GM12874 (cell line): ENCODE results near the gene PGRMC2.

ENCODE experiments used
- TF ChIP-seq, protein P1 (sequence below): IDR thresholded peaks from 2 replicates; pipeline ENCODE4 v1.5.1; 2011; ENCODE audit warnings: low read depth, mild to moderate bottlenecking, control low read depth, low read length, moderate library complexity; ENCODE audit not compliant: insufficient read depth

PGRMC2 gene

DNA sequence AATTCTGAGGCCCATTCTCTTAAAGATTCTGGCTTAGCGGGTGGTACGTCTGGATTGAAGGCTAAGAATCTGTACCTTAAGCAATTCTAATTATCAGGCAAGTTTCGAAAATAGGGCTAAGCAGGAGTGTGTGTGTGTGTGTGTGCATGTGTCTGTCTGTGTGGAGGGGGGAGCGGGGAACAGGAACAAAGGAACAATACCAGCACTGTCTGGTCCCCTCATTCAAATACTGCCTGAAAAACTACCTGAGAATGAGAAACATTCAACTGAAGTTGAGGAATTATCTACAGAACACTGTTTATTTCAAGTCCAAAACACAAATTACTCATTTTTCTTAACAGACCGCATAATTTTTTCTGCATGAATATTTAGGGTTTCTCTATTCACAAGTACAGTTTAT is 18.6 kb downstream of the PGRMC2 start:
- TF ChIP-seq, protein P1, sequence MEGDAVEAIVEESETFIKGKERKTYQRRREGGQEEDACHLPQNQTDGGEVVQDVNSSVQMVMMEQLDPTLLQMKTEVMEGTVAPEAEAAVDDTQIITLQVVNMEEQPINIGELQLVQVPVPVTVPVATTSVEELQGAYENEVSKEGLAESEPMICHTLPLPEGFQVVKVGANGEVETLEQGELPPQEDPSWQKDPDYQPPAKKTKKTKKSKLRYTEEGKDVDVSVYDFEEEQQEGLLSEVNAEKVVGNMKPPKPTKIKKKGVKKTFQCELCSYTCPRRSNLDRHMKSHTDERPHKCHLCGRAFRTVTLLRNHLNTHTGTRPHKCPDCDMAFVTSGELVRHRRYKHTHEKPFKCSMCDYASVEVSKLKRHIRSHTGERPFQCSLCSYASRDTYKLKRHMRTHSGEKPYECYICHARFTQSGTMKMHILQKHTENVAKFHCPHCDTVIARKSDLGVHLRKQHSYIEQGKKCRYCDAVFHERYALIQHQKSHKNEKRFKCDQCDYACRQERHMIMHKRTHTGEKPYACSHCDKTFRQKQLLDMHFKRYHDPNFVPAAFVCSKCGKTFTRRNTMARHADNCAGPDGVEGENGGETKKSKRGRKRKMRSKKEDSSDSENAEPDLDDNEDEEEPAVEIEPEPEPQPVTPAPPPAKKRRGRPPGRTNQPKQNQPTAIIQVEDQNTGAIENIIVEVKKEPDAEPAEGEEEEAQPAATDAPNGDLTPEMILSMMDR = no peak

DNA sequence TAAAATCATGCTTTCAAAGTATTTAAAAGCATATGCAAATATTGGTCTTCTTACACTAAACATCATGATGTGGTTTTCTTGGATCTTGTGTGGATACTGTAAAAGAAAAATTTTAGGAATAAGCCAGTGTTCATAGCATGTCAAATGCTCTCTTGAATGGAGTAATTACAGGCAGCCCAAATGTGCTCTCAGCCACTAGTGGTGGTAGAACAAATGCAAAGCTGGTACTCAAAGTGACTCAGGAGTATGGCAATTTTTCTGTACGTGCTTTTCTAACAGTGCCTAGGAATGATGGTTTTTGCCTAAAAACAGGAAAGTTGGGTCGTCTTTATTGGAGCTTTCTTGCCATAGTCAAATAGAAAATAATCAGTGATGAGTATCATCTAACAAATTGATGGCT is 19.9 kb downstream of the PGRMC2 start:
- TF ChIP-seq, protein P1 = no peak

DNA sequence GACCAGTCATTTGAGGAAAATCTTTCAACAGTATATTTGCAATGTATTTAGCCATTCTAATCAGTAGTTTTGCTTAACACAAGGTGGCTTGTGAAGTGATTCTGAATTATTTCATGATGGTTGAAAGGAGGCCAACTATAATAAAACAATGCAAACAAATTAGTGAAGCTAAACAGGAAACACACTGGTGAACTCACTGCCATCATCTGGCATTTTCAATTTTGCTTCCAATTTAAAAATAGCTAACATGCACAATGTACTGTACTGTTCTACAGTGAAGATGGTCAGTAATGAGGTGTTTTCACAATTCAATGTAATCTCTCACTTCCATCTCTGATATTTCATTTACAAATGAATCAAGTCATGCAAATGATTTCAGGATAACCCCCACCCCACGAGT is 31.1 kb downstream of the PGRMC2 start:
- TF ChIP-seq, protein P1 = no peak

DNA sequence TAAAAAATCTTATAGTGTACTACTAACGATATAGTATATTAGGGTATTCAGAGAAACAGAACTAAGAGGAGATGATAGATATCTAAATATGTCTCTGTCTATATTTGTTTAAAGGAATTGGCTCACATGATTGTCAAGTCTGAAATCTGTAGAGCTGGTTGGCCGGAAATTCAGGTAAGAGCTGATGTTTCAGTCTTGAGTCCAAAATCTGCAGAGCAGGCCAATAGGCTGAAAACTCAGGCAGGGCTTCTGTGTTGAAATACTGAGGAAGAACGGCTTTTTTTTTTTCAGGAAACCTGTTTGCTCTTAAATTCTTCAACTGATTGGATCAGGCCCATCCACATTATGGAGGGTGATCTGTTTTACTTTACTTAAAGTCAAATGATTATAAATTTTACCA is 31.7 kb downstream of the PGRMC2 start:
- TF ChIP-seq, protein P1 = no peak

DNA sequence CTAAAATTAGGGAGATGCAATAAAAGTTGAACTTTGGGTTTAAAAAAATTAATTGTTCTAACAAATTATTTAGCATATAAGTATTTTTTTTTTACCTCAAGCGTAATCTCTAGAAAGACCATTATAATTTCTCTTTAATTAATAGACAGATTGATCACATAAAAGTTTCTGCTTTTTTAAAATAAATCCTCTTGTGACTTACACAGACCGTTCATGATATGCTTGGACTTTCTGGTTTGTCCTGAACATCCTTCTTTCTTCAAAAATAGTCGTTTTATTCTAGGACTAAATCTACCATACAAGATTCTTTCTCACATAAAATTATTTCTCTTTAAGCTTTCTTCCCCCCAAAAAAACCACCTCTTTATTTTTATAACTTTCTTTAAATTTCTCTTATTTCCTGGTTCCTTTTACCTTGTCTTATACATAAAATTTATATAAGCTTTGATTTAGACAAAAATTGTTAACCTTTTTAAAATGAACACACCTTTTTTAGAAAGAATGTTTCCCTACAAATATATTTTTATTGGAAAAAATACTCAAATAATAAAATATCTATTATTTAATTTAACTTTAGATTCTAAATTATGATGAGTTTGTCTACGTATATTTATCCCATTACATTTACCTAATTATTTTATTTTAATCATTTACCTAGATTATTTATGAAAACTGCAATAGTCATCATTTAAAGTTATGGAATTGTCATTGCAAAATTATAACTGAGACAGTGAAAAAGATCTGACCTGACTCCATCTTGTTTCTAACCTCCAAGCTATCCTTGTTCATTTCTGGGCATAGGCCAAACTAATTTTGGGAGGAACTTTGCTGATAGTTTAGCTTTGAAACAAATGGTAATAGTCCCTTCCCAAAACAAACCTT is 37.6 kb downstream of the PGRMC2 start:
- TF ChIP-seq, protein P1 = no peak

DNA sequence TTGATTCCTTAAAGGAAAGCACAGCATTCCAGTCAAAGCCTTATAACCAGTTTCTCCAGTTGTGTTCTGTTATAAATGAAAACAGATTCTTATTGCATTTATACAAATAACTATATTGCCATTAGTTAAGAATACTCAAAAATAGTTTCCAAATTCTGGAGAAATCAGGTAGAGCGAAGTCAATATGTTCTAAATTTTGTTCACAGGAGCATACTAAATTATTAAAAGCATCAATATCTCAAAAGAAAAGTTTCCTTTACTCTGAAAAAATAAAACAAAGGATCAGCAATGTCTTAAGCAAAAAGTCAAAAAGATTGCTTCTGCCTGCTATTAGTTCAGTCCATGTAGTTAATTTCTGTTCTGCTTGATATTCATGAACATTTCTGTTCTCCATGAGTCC is 39.7 kb downstream of the PGRMC2 start:
- TF ChIP-seq, protein P1 = no peak

DNA sequence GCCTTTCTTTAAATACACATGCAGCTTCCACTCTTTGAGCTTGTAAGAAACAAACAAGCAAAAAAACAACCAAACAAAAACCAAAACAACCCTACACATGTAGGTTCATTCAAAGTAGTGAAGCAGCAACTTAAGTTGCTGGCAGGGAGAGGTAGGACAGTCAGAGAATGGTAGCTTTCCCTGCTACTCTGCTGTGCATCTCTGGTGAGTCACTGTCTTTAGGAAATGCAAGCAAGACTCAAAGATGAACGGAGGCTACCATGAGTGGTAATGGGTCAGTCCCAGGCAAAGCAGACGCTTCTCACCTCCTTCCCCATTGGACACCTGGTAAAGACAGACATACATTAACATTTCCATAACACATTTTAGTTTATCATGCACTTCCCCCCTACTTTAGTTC is 43.2 kb downstream of the PGRMC2 start:
- TF ChIP-seq, protein P1 = no peak
